Activated CD8-positive, alpha-beta T cell treated with anti-CD3 and anti-CD28 coated beads for 36 hours (primary cell): Measurements from ENCODE around the gene PFDN6. TPM values are rescaled to one million over a fixed set of nuclear protein-coding genes. Genes with fewer than 3 reads are reported as not detected.
"Not testable (repeated sequence)": the region's sequence is repeated elsewhere in the genome, so short reads cannot be mapped to it uniquely, and the experiment has no call there.

Experiments
- ATAC-seq: fragments of 200-7000 bp; cut with Tn5 transposase; one replicate; pipeline ENCODE4 v1.10.0; 2021; ENCODE audit warnings: mild to moderate bottlenecking, moderate library complexity
- CTCF ChIA-PET: fragments of 350-600 bp; sonication (Branson Sonifier 250); formaldehyde crosslinking; loops from one replicate; lab custom pipeline; 2021; ENCODE audit warnings: antibody characterized with exemption; lab: Charles Lee
- POLR2A ChIA-PET: fragments of 350-600 bp; sonication (Branson Sonifier 250); formaldehyde crosslinking; loops from one replicate; lab custom pipeline; 2021; ENCODE audit warnings: antibody characterized with exemption; lab: Charles Lee
- DNase-seq: peaks from one replicate; pipeline ENCODE4 v3.0.0-alpha.2; 2020
- H3K27ac Mint-ChIP-seq: one replicate; pipeline ENCODE4 v1.8.0; 2021; ENCODE audit warnings: mild to moderate bottlenecking, mixed read lengths
- H3K27me3 Mint-ChIP-seq: one replicate; pipeline ENCODE4 v1.8.0; 2021; ENCODE audit warnings: mixed read lengths
- H3K36me3 Mint-ChIP-seq: one replicate; pipeline ENCODE4 v1.8.0; 2021; ENCODE audit warnings: low read depth, mixed read lengths
- H3K4me1 Mint-ChIP-seq: one replicate; pipeline ENCODE4 v1.8.0; 2021; ENCODE audit warnings: low read depth, mixed read lengths
- H3K4me3 Mint-ChIP-seq: one replicate; pipeline ENCODE4 v1.8.0; 2021; ENCODE audit warnings: mild to moderate bottlenecking, moderate library complexity, mixed read lengths
- H3K9me3 Mint-ChIP-seq: one replicate; pipeline ENCODE4 v1.8.0; 2021; ENCODE audit warnings: mixed read lengths
- CTCF ChIP-seq: fragments of 200-600 bp; IDR thresholded peaks from one replicate; pipeline ENCODE4 v1.8.0; 2022; ENCODE audit warnings: antibody characterized with exemption, mild to moderate bottlenecking
- intact Hi-C: fragments of 100-400 bp; cut with micrococcal nuclease; formaldehyde crosslinking; loops from one replicate; pipeline ENCODE4 v1.10.0; 2022
- total RNA-seq, 2 experiments: library from RNA; stranded (reverse); gene quantifications; one replicate each; pipeline ENCODE4 v1.2.3, GENCODE V29; 2021

PFDN6 gene
- total RNA-seq, 2 experiments from 2014 or later, result 78.1 to 92.3 TPM

DNA sequence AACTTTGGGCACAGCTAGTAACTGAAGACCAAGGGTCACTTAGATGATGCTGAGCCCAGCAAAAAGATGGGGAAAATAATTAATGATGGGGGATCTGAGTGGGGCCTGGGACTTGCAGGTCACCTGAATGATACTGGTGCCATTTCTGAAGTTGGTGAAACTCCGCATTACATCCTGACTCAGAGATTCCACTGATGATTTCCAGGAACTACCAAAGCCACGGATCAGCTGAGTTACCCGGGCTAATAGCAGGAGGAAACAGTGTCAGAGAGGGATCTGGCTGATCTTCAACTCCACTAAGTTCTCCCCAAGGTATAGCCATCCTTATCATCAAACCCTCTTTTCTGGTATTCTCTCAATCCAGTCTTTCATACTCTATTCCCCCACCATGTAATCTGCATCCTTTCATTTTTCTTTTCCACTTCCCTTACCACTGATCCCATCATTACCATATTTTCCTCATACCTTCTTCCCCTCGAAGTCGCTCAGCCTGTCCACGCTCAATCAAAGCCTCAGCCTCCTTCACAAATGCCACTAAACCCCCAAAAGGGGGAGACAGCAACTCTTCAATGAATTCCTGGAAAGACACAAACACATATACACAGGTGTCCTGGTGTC lies 37.9 kb upstream of the PFDN6 start:
- H3K4me3 Mint-ChIP-seq, result peak overlapping the region; percentile 16
- CTCF ChIA-PET, result interaction anchor here (3.9 to 4.7 kb wide), 2 partner anchors 54 to 126 kb away, joined by 51 to 75 read pairs; partner anchors contain the start of genes RXRB and SLC39A7
- TF ChIP-seq CTCF, result no peak

GRCh38 chr6:33252759-33253158 lies 36.6 kb upstream of the PFDN6 start:
- no peaks in the 10 kb centered on the region for H3K27me3 Mint-ChIP-seq
- intact Hi-C loops, result no loop called here
- H3K9me3 Mint-ChIP-seq, result no peaks in the 10 kb centered on the region
- no peak overlapping the region for H3K27ac Mint-ChIP-seq
- TF ChIP-seq CTCF, result no peak
- peaks cover 34% of the 10 kb centered on the region for H3K4me1 Mint-ChIP-seq
- POLR2A ChIA-PET, result no interaction called here
- CTCF ChIA-PET, result no interaction called here
- no peak for DNase-seq
- no peak overlapping the region for H3K4me3 Mint-ChIP-seq
- no peak for ATAC-seq
- peaks cover 31% of the 10 kb centered on the region for H3K36me3 Mint-ChIP-seq

More for the DNA sequence above, 37.9 kb upstream of the PFDN6 start:
- intact Hi-C loops, result no loop called here
- no peak for DNase-seq
- Mint-ChIP-seq H3K4me1 (peaks cover 34% of the 10 kb centered on the region), H3K36me3 (peaks cover 31% of the 10 kb centered on the region), H3K9me3 (no peaks in the 10 kb centered on the region), H3K27ac (peak overlapping the region; percentile 63), H3K27me3 (no peaks in the 10 kb centered on the region)
- POLR2A ChIA-PET, result interaction anchor here (0.6 to 5.2 kb wide), 9 partner anchors 9 to 170 kb away, joined by 3 to 53 read pairs (median 5); partner anchors contain the start of genes RING1, RPS18 and VPS52
- ATAC-seq, result no peak

DNA sequence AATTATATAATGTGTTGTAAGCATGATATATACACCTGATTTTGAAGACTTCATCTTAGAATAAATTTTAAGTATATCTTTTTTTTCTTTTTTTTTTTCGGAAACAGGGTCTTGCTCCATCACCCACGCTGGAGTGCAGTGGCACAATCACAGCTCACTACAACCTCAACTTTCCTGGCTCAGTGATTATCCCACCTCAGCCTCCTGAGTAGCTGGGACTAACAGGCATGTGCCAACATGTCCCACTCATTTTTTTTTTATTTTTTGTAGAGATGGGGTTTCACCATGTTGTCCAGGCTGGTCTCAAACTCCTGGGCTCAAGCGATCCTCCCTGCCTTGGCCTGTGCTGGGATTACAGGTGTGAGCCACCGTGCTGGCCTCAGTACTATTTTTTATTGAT lies 34.8 kb upstream of the PFDN6 start:
- POLR2A ChIA-PET, result interaction anchor here (5.1 kb wide), 1 partner anchor 16 kb away, joined by 32 read pairs; the partner anchor contains the start of genes RPS18 and VPS52
- CTCF ChIA-PET, result no interaction called here
- no peak for TF ChIP-seq CTCF
- ATAC-seq, result no peak
- intact Hi-C loops, result no loop called here
- H3K27ac Mint-ChIP-seq, result no peak overlapping the region
- H3K9me3 Mint-ChIP-seq, result no peaks in the 10 kb centered on the region
- peaks cover 35% of the 10 kb centered on the region for H3K36me3 Mint-ChIP-seq
- DNase-seq, result no peak
- no peaks in the 10 kb centered on the region for H3K27me3 Mint-ChIP-seq
- peaks cover 29% of the 10 kb centered on the region for H3K4me1 Mint-ChIP-seq
- H3K4me3 Mint-ChIP-seq, result no peak overlapping the region

- ATAC-seq (no peak), DNase-seq (no peak)
- no peak overlapping the region for H3K27ac Mint-ChIP-seq
- no peak for TF ChIP-seq CTCF
- ChIA-PET POLR2A (interaction anchor here (1.7 to 5.1 kb wide), 2 partner anchors 10 to 12 kb away, joined by 7 to 32 read pairs; partner anchors contain the start of genes RPS18 and VPS52), CTCF (no interaction called here)
- peaks cover 9% of the 10 kb centered on the region for H3K4me1 Mint-ChIP-seq
- intact Hi-C loops, result no loop called here
- no peaks in the 10 kb centered on the region for H3K27me3 Mint-ChIP-seq
- no peak overlapping the region for H3K4me3 Mint-ChIP-seq
- H3K36me3 Mint-ChIP-seq, result peaks cover 30% of the 10 kb centered on the region
- no peaks in the 10 kb centered on the region for H3K9me3 Mint-ChIP-seq
Measured at GRCh38 chr6:33259032-33259431, 30.4 kb upstream of the PFDN6 start.

GRCh38 chr6:33262490-33262889 lies 26.9 kb upstream of the PFDN6 start:
- ATAC-seq, H3K27ac Mint-ChIP-seq, DNase-seq, H3K4me3 Mint-ChIP-seq, H3K9me3 Mint-ChIP-seq, intact Hi-C loops, H3K27me3 Mint-ChIP-seq: not testable (repeated sequence)
- H3K36me3 Mint-ChIP-seq, result peaks cover 42% of the 10 kb centered on the region
- ChIA-PET POLR2A (interaction anchor here (2.9 kb wide), 1 partner anchor 10 kb away, joined by 19 read pairs; the partner anchor contains the start of genes RPS18 and VPS52), CTCF (interaction anchor here (2.0 kb wide), 1 partner anchor 14 kb away, joined by 9 read pairs; no protein-coding TSS in a partner anchor)
- peaks cover 11% of the 10 kb centered on the region for H3K4me1 Mint-ChIP-seq
